GM12878 (cell line): ENCODE measurements around the gene AGMAT. TPM values are rescaled to one million over a fixed set of nuclear protein-coding genes. Genes with fewer than 3 reads are reported as not detected.

ENCODE experiments used
- ASH2L ChIP-seq: fragments of 300-600, 200-600 bp; sonication (generic); IDR thresholded peaks from 2 replicates; pipeline ENCODE4 v1.6.1; 2017; ENCODE audit warnings: low read depth, mild to moderate bottlenecking, borderline replicate concordance
- CHD1 ChIP-seq: IDR thresholded peaks from 2 replicates; pipeline ENCODE4 v1.6.1; 2012; ENCODE audit warnings: low read depth, low read length, improper control_type of control experiment
- ESRRA ChIP-seq: IDR thresholded peaks from 2 replicates; pipeline ENCODE4 v1.6.1; 2012; ENCODE audit warnings: mild to moderate bottlenecking, low read length, improper control_type of control experiment
- HCFC1 ChIP-seq: fragments of 150-350 bp; IDR thresholded peaks from 2 replicates; pipeline ENCODE4 v1.6.1; 2014; ENCODE audit warnings: low read length
- JUND ChIP-seq: IDR thresholded peaks from 2 replicates; pipeline ENCODE4 v1.6.1; 2012; ENCODE audit warnings: low read depth, mild to moderate bottlenecking, low read length, improper control_type of control experiment, moderate library complexity
- MEF2A ChIP-seq: IDR thresholded peaks from 2 replicates; pipeline ENCODE4 v1.6.1; 2011; ENCODE audit warnings: low read depth, mild to moderate bottlenecking, low read length, moderate library complexity; ENCODE audit not compliant: insufficient read depth
- MXI1 ChIP-seq: fragments of 150-350 bp; IDR thresholded peaks from 2 replicates; pipeline ENCODE4 v1.6.1; 2011; ENCODE audit warnings: low read depth, mild to moderate bottlenecking, inconsistent platforms, low read length, improper control_type of control experiment
- MYC ChIP-seq: IDR thresholded peaks from 2 replicates; pipeline ENCODE4 v1.6.1; 2011; ENCODE audit warnings: mild to moderate bottlenecking, low read length, moderate library complexity, inconsistent platforms; ENCODE audit not compliant: insufficient read depth, insufficient replicate concordance, insufficient read length, severe bottlenecking
- PAX5 ChIP-seq: IDR thresholded peaks from 2 replicates; pipeline ENCODE4 v1.6.1; 2011; ENCODE audit warnings: low read depth, low read length, borderline replicate concordance
- POU2F2 ChIP-seq: IDR thresholded peaks from 3 replicates; pipeline ENCODE4 v1.6.1; 2011; ENCODE audit warnings: low read depth, mild to moderate bottlenecking, low read length, borderline replicate concordance
- PRDM15 ChIP-seq: fragments of 450-650 bp; formaldehyde crosslinking; IDR thresholded peaks from 2 replicates; pipeline ENCODE4 v1.4.0; 2020; ENCODE audit warnings: mild to moderate bottlenecking, moderate library complexity
- RELB ChIP-seq: fragments of 450-650 bp; IDR thresholded peaks from 2 replicates; pipeline ENCODE4 v1.6.1; 2017; ENCODE audit warnings: low read depth, mild to moderate bottlenecking, moderate library complexity
- RFX5 ChIP-seq: IDR thresholded peaks from 2 replicates; pipeline ENCODE4 v1.6.1; 2011; ENCODE audit warnings: low read depth, low read length, improper control_type of control experiment
- STAT1 ChIP-seq: fragments of 450-650 bp; conservative IDR thresholded peaks from 2 replicates; pipeline ENCODE4 v1.6.1; 2014; ENCODE audit warnings: antibody characterized with exemption, mild to moderate bottlenecking
- TAF1 ChIP-seq: IDR thresholded peaks from 2 replicates; pipeline ENCODE4 v1.6.1; 2011; ENCODE audit warnings: mild to moderate bottlenecking, low read depth, low read length, borderline replicate concordance
- TBL1XR1 ChIP-seq: IDR thresholded peaks from 2 replicates; pipeline ENCODE4 v1.6.1; 2012; ENCODE audit warnings: low read depth, low read length, improper control_type of control experiment
- polyA plus RNA-seq, 11 experiments: library from polyadenylated mRNA; depleted of rRNA in 4 of 11; unstranded in 6 of 11; stranded (reverse) in 5 of 11; fragments of >200 nt; fragmentation: Nextera tagmentation in 4 of 11; fragmentation: Illumina TruSeq in 1 of 11; extraction: Ambion mirVana in 4 of 11; extraction: Trizol in 1 of 11; gene quantifications; 1 replicate in 1 of 11; 2 replicates in 10 of 11; pipeline versions ENCODE4 v1.2.1 to v1.2.3, GENCODE V29; 2011 to 2016; ENCODE audit warnings: inconsistent platforms in 2 of 11, missing spikeins in 2 of 11, low read depth in 1 of 11
- total RNA-seq, 4 experiments: library from RNA; depleted of rRNA in 3 of 4; stranded (reverse); fragments of >200 nt in 3 of 4; fragmentation: Illumina TruSeq in 1 of 4; extraction: Trizol in 1 of 4; gene quantifications; 2 replicates each; pipeline versions ENCODE4 v1.2.1 to v1.2.3, GENCODE V29; 2013 to 2021
- TF ChIP-seq, protein P1 (sequence below): fragments of 450-650 bp; IDR thresholded peaks from 2 replicates; pipeline ENCODE4 v1.6.1; 2017; ENCODE audit warnings: mild to moderate bottlenecking
- TF ChIP-seq, protein P2 (sequence below): IDR thresholded peaks from 2 replicates; pipeline ENCODE4 v1.6.1; 2012; ENCODE audit warnings: low read depth, low read length, improper control_type of control experiment

AGMAT gene
- total and polyA plus RNA-seq, 10 of the 15 experiments (the other 5 are each of a cell fraction or from before 2014, with no cell fraction given), result 0.47 to 7.9 (median 4.7) TPM

GRCh38 chr1:15526490-15527339 is 58.1 kb downstream of the AGMAT start, which contains the start of gene DNAJC16 (continued):
- TF ChIP-seq POU2F2 (peak; percentile 54; the same call in 2 of the 3 replicates), PAX5 (no peak), MYC (no peak), RELB (peak; percentile 93), MEF2A (no peak; the same call in 1 of the 2 replicates), MXI1 (peak; percentile 98), TBL1XR1 (no peak), STAT1 (no peak), JUND (no peak), PRDM15 (peak; percentile 83), ASH2L (no peak), HCFC1 (peak; percentile 79), ESRRA (no peak), RFX5 (no peak), CHD1 (no peak), TAF1 (peak; percentile 69; the same call in 1 of the 2 replicates)
- TF ChIP-seq, protein P1, sequence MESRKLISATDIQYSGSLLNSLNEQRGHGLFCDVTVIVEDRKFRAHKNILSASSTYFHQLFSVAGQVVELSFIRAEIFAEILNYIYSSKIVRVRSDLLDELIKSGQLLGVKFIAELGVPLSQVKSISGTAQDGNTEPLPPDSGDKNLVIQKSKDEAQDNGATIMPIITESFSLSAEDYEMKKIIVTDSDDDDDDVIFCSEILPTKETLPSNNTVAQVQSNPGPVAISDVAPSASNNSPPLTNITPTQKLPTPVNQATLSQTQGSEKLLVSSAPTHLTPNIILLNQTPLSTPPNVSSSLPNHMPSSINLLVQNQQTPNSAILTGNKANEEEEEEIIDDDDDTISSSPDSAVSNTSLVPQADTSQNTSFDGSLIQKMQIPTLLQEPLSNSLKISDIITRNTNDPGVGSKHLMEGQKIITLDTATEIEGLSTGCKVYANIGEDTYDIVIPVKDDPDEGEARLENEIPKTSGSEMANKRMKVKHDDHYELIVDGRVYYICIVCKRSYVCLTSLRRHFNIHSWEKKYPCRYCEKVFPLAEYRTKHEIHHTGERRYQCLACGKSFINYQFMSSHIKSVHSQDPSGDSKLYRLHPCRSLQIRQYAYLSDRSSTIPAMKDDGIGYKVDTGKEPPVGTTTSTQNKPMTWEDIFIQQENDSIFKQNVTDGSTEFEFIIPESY, result 0 out of 2 replicates have a peak, but pooled peaks have one; percentile 13
- TF ChIP-seq, protein P2, sequence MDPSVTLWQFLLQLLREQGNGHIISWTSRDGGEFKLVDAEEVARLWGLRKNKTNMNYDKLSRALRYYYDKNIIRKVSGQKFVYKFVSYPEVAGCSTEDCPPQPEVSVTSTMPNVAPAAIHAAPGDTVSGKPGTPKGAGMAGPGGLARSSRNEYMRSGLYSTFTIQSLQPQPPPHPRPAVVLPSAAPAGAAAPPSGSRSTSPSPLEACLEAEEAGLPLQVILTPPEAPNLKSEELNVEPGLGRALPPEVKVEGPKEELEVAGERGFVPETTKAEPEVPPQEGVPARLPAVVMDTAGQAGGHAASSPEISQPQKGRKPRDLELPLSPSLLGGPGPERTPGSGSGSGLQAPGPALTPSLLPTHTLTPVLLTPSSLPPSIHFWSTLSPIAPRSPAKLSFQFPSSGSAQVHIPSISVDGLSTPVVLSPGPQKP, result 0 out of 2 replicates have a peak, but pooled peaks have one; percentile 21
